Glutamatergic neuron (in vitro differentiated cells): ENCODE data around the gene HRH3. TPM values are rescaled to one million over a fixed set of nuclear protein-coding genes. Genes with fewer than 3 reads are reported as not detected.

ENCODE experiments used
- DNase-seq: peaks from one replicate; pipeline ENCODE4 v3.0.0; 2022
- H3K27ac Mint-ChIP-seq: one replicate; pipeline ENCODE4 v1.8.0; 2020; ENCODE audit warnings: mild to moderate bottlenecking, mixed read lengths, inconsistent platforms; ENCODE audit not compliant: unreplicated experiment
- H3K27me3 Mint-ChIP-seq: one replicate; pipeline ENCODE4 v1.8.0; 2020; ENCODE audit warnings: mild to moderate bottlenecking, moderate library complexity, mixed read lengths, inconsistent platforms; ENCODE audit not compliant: unreplicated experiment
- H3K36me3 Mint-ChIP-seq: one replicate; pipeline ENCODE4 v1.8.0; 2020; ENCODE audit warnings: mild to moderate bottlenecking, mixed read lengths, inconsistent platforms; ENCODE audit not compliant: unreplicated experiment
- H3K4me1 Mint-ChIP-seq: one replicate; pipeline ENCODE4 v1.8.0; 2020; ENCODE audit warnings: mild to moderate bottlenecking, low read depth, mixed read lengths, inconsistent platforms; ENCODE audit not compliant: unreplicated experiment
- H3K4me3 Mint-ChIP-seq: one replicate; pipeline ENCODE4 v1.8.0; 2020; ENCODE audit warnings: mild to moderate bottlenecking, mixed read lengths, inconsistent platforms; ENCODE audit not compliant: unreplicated experiment
- H3K9me3 Mint-ChIP-seq: one replicate; pipeline ENCODE4 v1.8.0; 2020; ENCODE audit warnings: mild to moderate bottlenecking, moderate library complexity, mixed read lengths, inconsistent platforms; ENCODE audit not compliant: unreplicated experiment
- CTCF ChIP-seq: fragments of 200-600 bp; sonication (generic); IDR thresholded peaks from one replicate; pipeline ENCODE4 v1.5.0; 2021; ENCODE audit not compliant: partially characterized antibody, unreplicated experiment
- total RNA-seq: library from RNA; stranded (reverse); fragmentation: NEBNext Ultra II Directional; extraction: Animal tissue kit (Norgen Biotek cat#: 25700); gene quantifications from one replicate; pipeline ENCODE4 v1.2.1, GENCODE V29; 2021; ENCODE audit not compliant: unreplicated experiment

Gene HRH3
- total RNA-seq, 1 donor from 2014 or later = 13.7 TPM

- H3K4me3 Mint-ChIP-seq = no peak overlapping the region
- H3K4me1 Mint-ChIP-seq = peaks cover 3% of the 10 kb centered on the region
- H3K27ac Mint-ChIP-seq = no peak overlapping the region
- TF ChIP-seq CTCF = no peak
- H3K27me3 Mint-ChIP-seq = peaks cover 7% of the 10 kb centered on the region
- no peaks in the 10 kb centered on the region for H3K36me3 Mint-ChIP-seq
- DNase-seq = no peak
- H3K9me3 Mint-ChIP-seq = peaks cover 6% of the 10 kb centered on the region
Measured at GRCh38 chr20:62225820-62226635, 6.0 kb upstream of the HRH3 start.

- Mint-ChIP-seq H3K27ac (no peak overlapping the region), H3K9me3 (peaks cover 6% of the 10 kb centered on the region), H3K4me3 (no peak overlapping the region), H3K27me3 (peaks cover 7% of the 10 kb centered on the region), H3K36me3 (no peaks in the 10 kb centered on the region), H3K4me1 (peaks cover 4% of the 10 kb centered on the region)
- no peak for TF ChIP-seq CTCF
- no peak for DNase-seq
Measured at GRCh38 chr20:62225026-62225425, 4.9 kb upstream of the HRH3 start.

GRCh38 chr20:62224113-62224855 is 4.2 kb upstream of the HRH3 start:
- H3K27me3 Mint-ChIP-seq = peaks cover 7% of the 10 kb centered on the region
- no peak overlapping the region for H3K27ac Mint-ChIP-seq
- no peaks in the 10 kb centered on the region for H3K36me3 Mint-ChIP-seq
- peaks cover 6% of the 10 kb centered on the region for H3K9me3 Mint-ChIP-seq
- TF ChIP-seq CTCF = no peak
- no peak overlapping the region for H3K4me3 Mint-ChIP-seq
- DNase-seq = no peak
- H3K4me1 Mint-ChIP-seq = peaks cover 4% of the 10 kb centered on the region

- peaks cover 5% of the 10 kb centered on the region for H3K4me1 Mint-ChIP-seq
- H3K36me3 Mint-ChIP-seq = no peaks in the 10 kb centered on the region
- no peak overlapping the region for H3K27ac Mint-ChIP-seq
- peaks cover 6% of the 10 kb centered on the region for H3K9me3 Mint-ChIP-seq
- peaks cover 7% of the 10 kb centered on the region for H3K27me3 Mint-ChIP-seq
- no peak overlapping the region for H3K4me3 Mint-ChIP-seq
- DNase-seq = no peak
- no peak for TF ChIP-seq CTCF
Measured at GRCh38 chr20:62223571-62223970, 3.5 kb upstream of the HRH3 start.

GRCh38 chr20:62222972-62223371 is 2.9 kb upstream of the HRH3 start:
- Mint-ChIP-seq H3K27me3 (peaks cover 7% of the 10 kb centered on the region), H3K27ac (no peak overlapping the region), H3K4me3 (no peak overlapping the region), H3K9me3 (peaks cover 7% of the 10 kb centered on the region), H3K4me1 (peaks cover 5% of the 10 kb centered on the region), H3K36me3 (no peaks in the 10 kb centered on the region)
- DNase-seq = no peak
- TF ChIP-seq CTCF = no peak
